PFSK-1 (cell line): ENCODE data around the gene DOK5.

Source experiments
- POLR2AphosphoS5 ChIP-seq: IDR thresholded peaks from 2 replicates; pipeline ENCODE4 v1.6.1; 2012; ENCODE audit warnings: low read depth, mild to moderate bottlenecking, control low read depth, low read length, moderate library complexity
- REST ChIP-seq, 2 experiments: IDR thresholded peaks; 2 replicates each; pipeline versions ENCODE4 v1.6.1 to v1.8.0; 2011 to 2012; ENCODE audit warnings: low read depth in 2 of 2, low read length in 2 of 2, control low read depth in 1 of 2, inconsistent platforms in 1 of 2, mild to moderate bottlenecking in 1 of 2, moderate library complexity in 1 of 2; ENCODE audit not compliant: insufficient read depth in 1 of 2

GRCh38 chr20:54456423-54456822 is 19.0 kb upstream of the DOK5 start:
- no peak for TF ChIP-seq POLR2AphosphoS5
- TF ChIP-seq REST (IDR thresholded peaks at IDR 0.05; ENCODE audit: insufficient read depth in 1 of 2, low read depth in 2 of 2, low read length in 2 of 2) = no peak
